A673 (cell line): Measurements from ENCODE around the gene LBR. TPM values are rescaled to one million over a fixed set of nuclear protein-coding genes. Genes with fewer than 3 reads are reported as not detected.

Experiments used
- BruUV-seq: library from RNA; stranded (reverse); fragments of 400-500 nt; replicated peaks from 2 replicates; lab custom pipeline; 2021; lab: Mats Ljungman, UMichigan
- CTCF ChIA-PET: fragments of 300-600 bp; sonication (Branson Sonifier 250); formaldehyde crosslinking; loops from one replicate; lab custom pipeline; 2022; ENCODE audit warnings: antibody characterized with exemption; lab: Charles Lee
- POLR2A ChIA-PET: fragments of 300-600 bp; sonication (Branson Sonifier 250); formaldehyde crosslinking; loops from one replicate; lab custom pipeline; 2022; ENCODE audit warnings: antibody characterized with exemption; ENCODE audit not compliant: low non-redundant PET; lab: Charles Lee
- DNase-seq: peaks from one replicate; pipeline ENCODE4 v3.0.0-alpha.2; 2015; ENCODE audit warnings: low spot score
- H3K27ac ChIP-seq: fragments of 200-600 bp; sonication (generic); 2 replicates; pipeline ENCODE4 v1.5.1; 2016; ENCODE audit warnings: mixed run types, low read depth, mild to moderate bottlenecking, mixed read lengths, antibody characterized with exemption, low read length; ENCODE audit not compliant: poor library complexity, severe bottlenecking
- H3K27me3 ChIP-seq: fragments of 200-600 bp; sonication (generic); replicated peaks from 2 replicates; pipeline ENCODE4 v1.6.1; 2017; ENCODE audit warnings: mixed run types, low read depth, mild to moderate bottlenecking, mixed read lengths, antibody characterized with exemption, low read length; ENCODE audit not compliant: insufficient read depth, poor library complexity
- H3K36me3 ChIP-seq: fragments of 200-600 bp; sonication (generic); 2 replicates; pipeline ENCODE4 v1.6.1; 2016; ENCODE audit warnings: mixed run types, mild to moderate bottlenecking, mixed read lengths, antibody characterized with exemption, low read length; ENCODE audit not compliant: insufficient read depth, poor library complexity, severe bottlenecking
- H3K4me1 ChIP-seq: fragments of 200-600 bp; sonication (generic); 2 replicates; pipeline ENCODE4 v1.6.1; 2017; ENCODE audit warnings: mixed run types, mild to moderate bottlenecking, mixed read lengths, antibody characterized with exemption, low read length; ENCODE audit not compliant: insufficient read depth, poor library complexity, severe bottlenecking
- H3K4me3 ChIP-seq: fragments of 200-600 bp; sonication (generic); 2 replicates; pipeline ENCODE4 v1.5.1; 2016; ENCODE audit warnings: low read depth, mixed run types, mild to moderate bottlenecking, mixed read lengths, low read length; ENCODE audit not compliant: poor library complexity, severe bottlenecking
- H3K9me3 ChIP-seq: fragments of 200-600 bp; sonication (generic); 2 replicates; pipeline ENCODE4 v1.6.1; 2016; ENCODE audit warnings: mixed run types, low read depth, mild to moderate bottlenecking, mixed read lengths, antibody characterized with exemption, low read length; ENCODE audit not compliant: poor library complexity, severe bottlenecking
- CTCF ChIP-seq: fragments of 300-800, 200-600 bp; sonication (generic); conservative IDR thresholded peaks from 2 replicates; pipeline ENCODE4 v1.5.1; 2017; ENCODE audit warnings: low read depth, mild to moderate bottlenecking, antibody characterized with exemption, low read length, moderate library complexity, mixed read lengths
- EZH2 ChIP-seq: fragments of 200-600 bp; sonication (generic); IDR thresholded peaks from 2 replicates; pipeline ENCODE4 v1.6.1; 2017; ENCODE audit warnings: borderline replicate concordance, low read depth, mild to moderate bottlenecking, mixed read lengths, antibody characterized with exemption, low read length; ENCODE audit not compliant: poor library complexity, severe bottlenecking
- intact Hi-C: fragments of 100-400 bp; cut with micrococcal nuclease; formaldehyde crosslinking; loops from one replicate; pipeline ENCODE4 v1.10.0; 2022; ENCODE audit not compliant: unreplicated experiment
- total RNA-seq: library from RNA; stranded (reverse); gene quantifications from 2 replicates; pipeline ENCODE4 v1.2.3, GENCODE V29; 2021

Gene LBR
- total RNA-seq, 1 experiment from 2014 or later: 147 TPM

- no TSS peak for BruUV-seq
- no peaks in the 10 kb centered on the region for H3K9me3 ChIP-seq
- TF ChIP-seq EZH2: no peak
- no peak for TF ChIP-seq CTCF
- H3K27ac ChIP-seq: no peak overlapping the region
- POLR2A ChIA-PET: interaction anchor here (0.8 kb wide), 1 partner anchor 11 kb away, joined by 6 read pairs; no protein-coding TSS in a partner anchor
- DNase-seq: no peak
- H3K4me1 ChIP-seq: peaks cover 9% of the 10 kb centered on the region
- H3K27me3 ChIP-seq: no peaks in the 10 kb centered on the region
- CTCF ChIA-PET: no interaction called here
- intact Hi-C loops: no loop called here
- H3K4me3 ChIP-seq: no peak overlapping the region
- no peaks in the 10 kb centered on the region for H3K36me3 ChIP-seq
Measured at GRCh38 chr1:225430301-225430700, 2.5 kb upstream of the LBR start.

GRCh38 chr1:225428881-225429455 is 1.1 kb upstream of the LBR start:
- CTCF ChIA-PET: interaction anchor here (0.6 to 1.0 kb wide), 2 partner anchors 21 to 46 kb away, joined by 3 to 4 read pairs; no protein-coding TSS in a partner anchor
- Histone ChIP-seq H3K27ac (peak overlapping the region; percentile 86), H3K9me3 (no peaks in the 10 kb centered on the region), H3K4me3 (peak overlapping the region; percentile 93), H3K27me3 (no peaks in the 10 kb centered on the region), H3K4me1 (peaks cover 23% of the 10 kb centered on the region), H3K36me3 (no peaks in the 10 kb centered on the region)
- TF ChIP-seq CTCF: no peak
- TF ChIP-seq EZH2: no peak
- no TSS peak for BruUV-seq
- no peak for DNase-seq
- POLR2A ChIA-PET: interaction anchor here (0.5 to 0.7 kb wide), 2 partner anchors 90 to 497 kb away, joined by 3 to 9 read pairs; no protein-coding TSS in a partner anchor
- intact Hi-C loops: no loop called here

- Histone ChIP-seq H3K9me3 (no peaks in the 10 kb centered on the region), H3K27ac (peak overlapping the region; percentile 86), H3K36me3 (no peaks in the 10 kb centered on the region), H3K4me3 (peak overlapping the region; percentile 93), H3K27me3 (no peaks in the 10 kb centered on the region), H3K4me1 (peaks cover 30% of the 10 kb centered on the region)
- DNase-seq: peak; percentile 97
- POLR2A ChIA-PET: interaction anchor here (0.5 to 0.7 kb wide), 2 partner anchors 90 to 497 kb away, joined by 3 to 9 read pairs; no protein-coding TSS in a partner anchor
- CTCF ChIA-PET: interaction anchor here (0.6 to 1.0 kb wide), 2 partner anchors 22 to 46 kb away, joined by 3 to 4 read pairs; no protein-coding TSS in a partner anchor
- intact Hi-C loops: no loop called here
- TF ChIP-seq EZH2 (no peak), CTCF (no peak)
- BruUV-seq: TSS peak; percentile 93
Measured at GRCh38 chr1:225428068-225428880, 436 bp upstream of the LBR start.
